Epithelial cell of esophagus (primary cell): ENCODE results near the gene RBFOX2.
"Not testable (repeated sequence)": the region's sequence is repeated elsewhere in the genome, so short reads cannot be mapped to it uniquely, and the experiment has no call there.

Source experiments
- DNase-seq: peaks from one replicate; pipeline ENCODE4 v3.0.0; 2010; ENCODE audit warnings: low read depth
- H3K4me3 ChIP-seq: 2 replicates; pipeline ENCODE4 v1.5.1; 2011; ENCODE audit warnings: mild to moderate bottlenecking, low read length, control low read depth
- TF ChIP-seq, protein P1 (sequence below): IDR thresholded peaks from 2 replicates; pipeline ENCODE4 v1.5.1; 2011; ENCODE audit warnings: low read depth, mild to moderate bottlenecking, low read length, control low read depth, inconsistent platforms; ENCODE audit not compliant: insufficient read depth; ENCODE audit errors: missing control alignments

RBFOX2 gene

DNA sequence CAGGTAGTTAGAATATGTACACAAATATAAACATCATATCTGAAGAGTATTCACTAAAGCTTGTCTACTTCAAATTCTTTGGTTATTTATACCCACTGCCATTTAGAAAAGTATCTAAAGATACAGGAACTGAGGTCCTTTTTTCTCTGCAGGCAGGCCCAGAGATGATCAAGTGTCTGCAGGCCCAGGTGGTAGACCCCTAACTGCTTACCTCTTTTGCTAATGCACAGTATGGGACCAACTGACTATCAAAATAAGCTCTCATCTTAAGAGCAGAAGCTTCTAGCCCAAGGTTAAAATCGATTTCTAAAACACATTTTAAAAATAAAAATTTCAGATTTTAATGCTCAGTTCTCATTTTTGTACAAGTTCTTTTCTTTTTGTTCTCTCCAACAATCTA is 229.5 kb downstream of the RBFOX2 start:
- DNase-seq: no peak
- no peak overlapping the region for H3K4me3 ChIP-seq
- TF ChIP-seq, protein P1, sequence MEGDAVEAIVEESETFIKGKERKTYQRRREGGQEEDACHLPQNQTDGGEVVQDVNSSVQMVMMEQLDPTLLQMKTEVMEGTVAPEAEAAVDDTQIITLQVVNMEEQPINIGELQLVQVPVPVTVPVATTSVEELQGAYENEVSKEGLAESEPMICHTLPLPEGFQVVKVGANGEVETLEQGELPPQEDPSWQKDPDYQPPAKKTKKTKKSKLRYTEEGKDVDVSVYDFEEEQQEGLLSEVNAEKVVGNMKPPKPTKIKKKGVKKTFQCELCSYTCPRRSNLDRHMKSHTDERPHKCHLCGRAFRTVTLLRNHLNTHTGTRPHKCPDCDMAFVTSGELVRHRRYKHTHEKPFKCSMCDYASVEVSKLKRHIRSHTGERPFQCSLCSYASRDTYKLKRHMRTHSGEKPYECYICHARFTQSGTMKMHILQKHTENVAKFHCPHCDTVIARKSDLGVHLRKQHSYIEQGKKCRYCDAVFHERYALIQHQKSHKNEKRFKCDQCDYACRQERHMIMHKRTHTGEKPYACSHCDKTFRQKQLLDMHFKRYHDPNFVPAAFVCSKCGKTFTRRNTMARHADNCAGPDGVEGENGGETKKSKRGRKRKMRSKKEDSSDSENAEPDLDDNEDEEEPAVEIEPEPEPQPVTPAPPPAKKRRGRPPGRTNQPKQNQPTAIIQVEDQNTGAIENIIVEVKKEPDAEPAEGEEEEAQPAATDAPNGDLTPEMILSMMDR: no peak

DNA sequence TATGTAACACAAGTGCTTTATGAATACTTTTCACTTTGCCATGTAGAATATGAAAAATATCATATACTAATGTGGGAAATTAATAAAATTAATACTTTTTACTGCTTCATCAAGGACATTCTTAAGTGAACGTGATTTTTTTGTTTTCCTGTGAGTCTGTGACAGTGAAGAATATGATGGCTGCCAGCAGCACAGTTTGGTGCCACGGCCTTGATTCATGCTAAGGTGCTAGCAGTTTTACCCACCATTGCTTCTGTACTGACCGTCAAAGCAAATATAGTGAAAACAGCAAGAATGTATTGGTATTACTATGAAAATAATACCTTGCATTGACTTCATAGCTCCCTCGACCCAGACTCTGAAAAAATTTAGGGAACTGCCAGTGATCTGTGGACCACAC is 231.2 kb downstream of the RBFOX2 start:
- no peak for DNase-seq
- no peak overlapping the region for H3K4me3 ChIP-seq
- TF ChIP-seq, protein P1: no peak

DNA sequence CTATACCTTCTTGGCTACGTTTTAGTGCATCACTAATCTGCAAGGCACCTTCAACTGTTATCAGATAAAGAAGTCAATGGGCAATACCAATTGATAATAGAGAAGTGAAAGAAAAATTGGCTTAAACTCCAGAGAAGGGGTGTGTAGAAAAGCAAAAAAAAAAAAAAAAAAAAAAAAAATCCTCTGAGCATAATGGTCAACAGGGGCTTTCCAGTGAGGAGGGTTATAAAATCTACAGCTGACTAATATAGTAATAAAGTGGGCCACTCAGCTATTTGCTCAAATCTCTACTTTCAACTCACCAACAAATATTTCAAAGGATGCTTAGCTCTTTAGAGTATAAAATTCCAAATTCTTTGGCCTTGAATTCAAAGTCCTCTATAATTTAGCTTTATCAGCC is 233.1 kb downstream of the RBFOX2 start:
- TF ChIP-seq, protein P1: no peak
- no peak for DNase-seq
- no peak overlapping the region for H3K4me3 ChIP-seq

DNA sequence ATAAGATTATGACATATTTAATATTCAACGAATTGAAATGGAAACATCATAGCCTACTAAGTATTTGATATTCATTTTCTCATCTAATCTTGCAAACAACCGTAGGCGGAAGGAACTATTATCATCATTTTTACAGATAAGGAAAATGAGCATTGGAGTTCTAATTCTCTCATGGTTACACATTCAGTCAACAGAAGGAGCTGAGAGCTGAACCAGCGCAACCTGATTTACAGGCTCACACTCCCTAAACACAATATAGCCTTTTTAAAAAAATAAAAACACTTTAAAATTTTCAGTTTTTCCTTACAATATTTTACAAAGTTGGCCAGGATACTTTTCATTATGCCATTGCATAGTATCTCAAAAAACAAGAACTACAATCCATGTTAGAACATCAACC is 236.1 kb downstream of the RBFOX2 start:
- H3K4me3 ChIP-seq: no peak overlapping the region
- peak; percentile 63 for DNase-seq
- TF ChIP-seq, protein P1: no peak

DNA sequence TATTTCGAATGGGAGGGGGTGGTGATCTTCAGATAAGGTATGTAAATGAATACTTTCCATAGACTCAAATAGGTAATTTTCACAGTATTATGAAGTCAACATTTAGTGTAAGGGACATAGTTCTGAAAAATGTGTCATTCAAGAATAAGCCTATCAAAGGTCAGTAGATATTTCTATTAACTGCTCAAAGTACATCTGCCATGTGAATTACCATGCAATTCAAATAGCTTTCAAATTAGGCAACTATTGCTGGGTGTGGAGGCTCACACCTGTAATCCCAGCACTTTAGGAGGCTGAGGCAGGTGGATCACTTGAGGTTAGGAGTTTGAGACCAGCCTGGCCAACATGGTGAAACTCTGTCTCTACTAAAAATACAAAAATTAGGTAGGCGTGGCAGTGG is 236.8 kb downstream of the RBFOX2 start:
- not testable (repeated sequence) for H3K4me3 ChIP-seq, DNase-seq

DNA sequence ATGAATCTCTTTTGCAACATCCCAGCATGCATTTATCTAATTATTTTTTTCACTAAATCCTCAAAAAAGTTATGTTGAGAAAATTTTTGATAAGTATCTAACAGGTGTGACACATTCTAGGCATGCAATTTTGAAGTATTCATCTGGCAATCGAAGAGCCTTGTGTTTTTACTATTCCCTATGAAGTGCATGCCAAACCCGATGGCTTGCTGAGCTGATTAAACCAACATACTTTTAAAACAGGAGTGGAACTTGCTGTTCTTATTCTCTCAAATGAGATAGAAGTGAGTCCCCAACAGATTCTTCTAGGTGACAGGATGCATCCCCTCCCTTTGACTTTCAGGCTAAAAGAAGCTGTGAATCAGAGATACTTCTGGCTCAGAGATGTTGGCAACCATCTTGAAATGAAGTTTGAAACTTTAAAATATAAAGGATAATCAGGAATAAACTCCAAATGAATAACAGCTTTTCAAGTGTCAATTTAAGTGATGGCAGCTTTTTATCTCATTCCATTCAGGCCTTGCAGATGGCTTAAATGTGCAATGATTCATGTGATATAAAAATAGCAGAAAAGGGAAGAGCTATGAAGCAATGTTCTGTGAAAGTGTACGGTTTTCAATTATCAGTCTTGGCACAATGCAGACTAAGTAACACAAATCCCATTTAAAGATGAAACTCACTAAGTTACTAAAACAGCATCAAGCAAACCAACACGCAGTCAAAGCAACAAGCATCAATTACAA is 243.3 kb downstream of the RBFOX2 start:
- H3K4me3 ChIP-seq: no peak overlapping the region
- TF ChIP-seq, protein P1: no peak
- DNase-seq: peak; percentile 31

DNA sequence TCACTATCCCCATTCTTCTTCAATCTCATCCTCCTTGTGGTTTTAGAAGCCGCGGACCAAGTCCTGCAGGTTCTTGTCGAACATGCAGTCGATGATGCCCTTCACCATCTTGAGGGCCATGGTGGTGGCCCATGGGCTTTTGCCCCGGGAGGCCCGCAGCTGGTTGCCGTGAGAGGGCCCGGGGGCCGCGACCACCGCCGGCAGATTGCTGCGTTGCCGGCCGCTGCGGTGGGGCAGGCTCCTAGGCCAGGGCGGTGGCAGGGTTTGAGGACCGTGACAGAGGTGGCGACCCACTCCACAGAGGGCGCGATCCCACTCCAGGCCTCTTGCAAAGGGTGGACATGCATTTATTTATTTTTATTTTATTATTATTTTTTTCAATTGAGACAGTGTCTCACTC is 244.0 kb downstream of the RBFOX2 start:
- DNase-seq: no peak
- no peak overlapping the region for H3K4me3 ChIP-seq
- TF ChIP-seq, protein P1: no peak
